ENCODE results near the gene ETS1.

ETS1 gene

DNA sequence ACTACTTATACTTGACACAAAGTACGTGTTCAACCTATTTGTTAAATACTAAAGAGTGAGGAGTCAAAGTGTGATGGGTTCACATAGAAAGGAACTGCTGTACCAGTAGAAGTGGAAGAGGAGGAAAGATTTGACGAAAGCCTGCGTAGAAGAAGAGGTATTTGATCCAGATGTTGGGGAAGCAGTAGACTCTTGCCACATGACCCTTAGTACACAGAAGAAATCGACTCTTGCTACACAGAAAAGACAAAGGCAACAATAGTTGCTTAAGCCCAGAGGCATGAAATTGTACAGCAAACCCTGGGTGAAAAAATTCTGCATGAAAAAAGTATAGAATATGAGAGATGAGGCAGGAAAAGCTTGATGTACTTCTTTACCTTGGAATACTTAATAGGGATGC, 152.9 kb downstream of the ETS1 start:
- no peak overlapping the region for H3K27ac ChIP-seq
- H3K27me3 ChIP-seq: no peaks in the 10 kb centered on the region
- H3K4me1 ChIP-seq: peaks cover 5% of the 10 kb centered on the region
- H4K20me1 ChIP-seq: no peaks in the 10 kb centered on the region
- no peak overlapping the region for H3K9ac ChIP-seq
- no peaks in the 10 kb centered on the region for H3K36me3 ChIP-seq
- H3K4me3 ChIP-seq: no peak overlapping the region
- no peaks in the 10 kb centered on the region for H3K9me3 ChIP-seq
- no peak for TF ChIP-seq Cebpa-rat (IDR thresholded peaks at IDR 0.05)
- no peak overlapping the region for H3K4me2 ChIP-seq

DNA sequence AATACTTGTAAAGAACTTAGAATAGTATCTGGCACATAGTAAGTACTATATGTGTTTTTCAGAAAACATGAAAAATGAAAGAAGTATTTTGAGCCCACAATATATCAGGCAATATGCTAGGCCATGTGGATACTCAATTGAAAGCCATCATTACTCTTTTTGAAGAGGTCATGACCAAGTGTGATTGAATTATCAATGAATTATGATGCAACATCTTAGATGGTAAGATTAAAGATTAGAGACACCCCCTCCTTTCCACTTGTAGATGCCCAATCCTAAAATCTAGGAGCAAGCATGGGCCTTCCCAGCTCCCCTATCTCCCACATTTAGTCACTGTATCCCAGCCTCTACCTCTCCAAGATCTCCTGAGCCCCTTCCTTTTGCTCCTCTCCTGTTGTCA, 154.4 kb downstream of the ETS1 start:
- H3K9ac ChIP-seq: no peak overlapping the region
- no peaks in the 10 kb centered on the region for H4K20me1 ChIP-seq
- no peak overlapping the region for H3K27ac ChIP-seq
- no peaks in the 10 kb centered on the region for H3K27me3 ChIP-seq
- no peak overlapping the region for H3K4me3 ChIP-seq
- H3K4me1 ChIP-seq: peaks cover 5% of the 10 kb centered on the region
- H3K36me3 ChIP-seq: no peaks in the 10 kb centered on the region
- no peak for TF ChIP-seq Cebpa-rat (IDR thresholded peaks at IDR 0.05)
- 0 out of 2 replicates have a peak, but pooled peaks cover 5% of the 10 kb centered on the region for H3K9me3 ChIP-seq
- H3K4me2 ChIP-seq: no peak overlapping the region

DNA sequence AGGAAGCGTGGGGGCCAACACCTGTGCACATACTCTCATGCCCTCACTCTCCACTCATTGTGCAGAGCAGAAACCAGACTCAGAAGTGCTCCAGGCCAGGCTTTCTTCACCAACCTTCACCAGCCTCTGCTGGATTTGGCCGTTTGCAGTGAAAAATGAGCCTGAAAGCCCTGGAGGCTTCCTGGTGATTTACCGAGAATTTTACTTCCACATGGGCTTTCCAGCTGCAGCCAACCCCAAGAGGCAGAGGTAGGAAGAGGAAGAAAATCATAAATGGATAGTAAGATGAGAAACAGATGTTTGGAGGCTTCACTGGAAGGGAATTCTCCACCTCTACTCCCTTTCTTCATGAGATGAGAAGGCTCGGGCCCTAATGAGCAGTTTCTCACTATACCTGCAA, 155.4 kb downstream of the ETS1 start:
- Histone ChIP-seq H3K36me3 (no peaks in the 10 kb centered on the region), H3K27ac (no peak overlapping the region), H3K4me1 (peaks cover under 1% of the 10 kb centered on the region), H4K20me1 (no peaks in the 10 kb centered on the region), H3K4me3 (no peak overlapping the region), H3K9ac (no peak overlapping the region), H3K9me3 (0 out of 2 replicates have a peak, but pooled peaks cover 5% of the 10 kb centered on the region), H3K4me2 (no peak overlapping the region), H3K27me3 (no peaks in the 10 kb centered on the region)
- no peak for TF ChIP-seq Cebpa-rat (IDR thresholded peaks at IDR 0.05)

DNA sequence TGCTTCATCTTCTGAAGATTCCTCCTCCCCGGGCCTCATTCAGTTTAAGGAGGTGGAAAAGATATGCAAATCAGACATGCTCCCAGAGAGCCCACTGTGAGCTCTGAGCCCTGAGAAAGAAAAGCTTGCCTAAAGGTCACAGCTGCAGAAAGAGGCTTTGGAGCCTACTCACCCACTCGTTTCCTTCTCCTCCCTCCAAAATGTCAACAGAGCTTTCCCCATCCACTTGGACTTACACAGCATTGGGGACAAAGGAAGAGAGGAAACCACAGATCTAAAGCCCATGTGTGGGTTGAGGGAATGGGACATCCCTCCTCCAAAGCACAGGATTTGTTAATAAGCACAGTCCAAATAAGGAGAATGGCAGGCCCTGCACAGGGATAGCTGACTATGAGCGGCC, 158.4 kb downstream of the ETS1 start:
- Histone ChIP-seq H4K20me1 (no peaks in the 10 kb centered on the region), H3K27ac (no peak overlapping the region), H3K9ac (no peak overlapping the region), H3K4me3 (no peak overlapping the region), H3K4me2 (no peak overlapping the region), H3K27me3 (no peaks in the 10 kb centered on the region), H3K36me3 (no peaks in the 10 kb centered on the region), H3K9me3 (0 out of 2 replicates have a peak, but pooled peaks cover 5% of the 10 kb centered on the region), H3K4me1 (peaks cover 6% of the 10 kb centered on the region; the same call in 1 of the 2 replicates)
- no peak for TF ChIP-seq Cebpa-rat (IDR thresholded peaks at IDR 0.05)

DNA sequence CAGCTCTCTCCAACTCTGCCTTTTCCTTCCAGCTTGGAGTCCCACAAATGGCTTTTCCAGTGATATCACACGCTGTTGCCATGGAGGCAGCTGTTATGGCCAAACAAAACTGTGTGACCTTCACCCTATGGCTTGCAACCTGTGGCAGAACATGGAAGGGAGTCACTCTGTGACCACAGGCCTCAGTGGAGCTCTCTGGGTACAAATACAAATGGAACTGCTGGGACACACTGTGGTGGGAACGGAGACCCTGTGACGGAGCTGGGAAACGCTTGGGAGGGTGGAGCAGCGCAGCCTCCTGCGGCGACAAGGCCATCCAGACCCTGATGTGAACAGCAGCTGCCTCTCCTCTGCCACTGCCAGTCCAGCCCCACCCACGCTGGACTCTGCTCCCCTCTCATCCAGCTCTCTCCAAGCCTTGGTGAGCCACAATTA, 162.5 kb downstream of the ETS1 start:
- H3K9me3 ChIP-seq: 0 out of 2 replicates have a peak, but pooled peaks cover 5% of the 10 kb centered on the region
- H3K27ac ChIP-seq: no peak overlapping the region
- H3K9ac ChIP-seq: no peak overlapping the region
- H3K4me2 ChIP-seq: peak overlapping the region; percentile 5; the same call in 1 of the 2 replicates
- TF ChIP-seq Cebpa-rat (IDR thresholded peaks at IDR 0.05): no peak
- no peaks in the 10 kb centered on the region for H3K36me3 ChIP-seq
- H4K20me1 ChIP-seq: no peaks in the 10 kb centered on the region
- H3K4me1 ChIP-seq: peaks cover 24% of the 10 kb centered on the region
- H3K27me3 ChIP-seq: no peaks in the 10 kb centered on the region
- H3K4me3 ChIP-seq: no peak overlapping the region

DNA sequence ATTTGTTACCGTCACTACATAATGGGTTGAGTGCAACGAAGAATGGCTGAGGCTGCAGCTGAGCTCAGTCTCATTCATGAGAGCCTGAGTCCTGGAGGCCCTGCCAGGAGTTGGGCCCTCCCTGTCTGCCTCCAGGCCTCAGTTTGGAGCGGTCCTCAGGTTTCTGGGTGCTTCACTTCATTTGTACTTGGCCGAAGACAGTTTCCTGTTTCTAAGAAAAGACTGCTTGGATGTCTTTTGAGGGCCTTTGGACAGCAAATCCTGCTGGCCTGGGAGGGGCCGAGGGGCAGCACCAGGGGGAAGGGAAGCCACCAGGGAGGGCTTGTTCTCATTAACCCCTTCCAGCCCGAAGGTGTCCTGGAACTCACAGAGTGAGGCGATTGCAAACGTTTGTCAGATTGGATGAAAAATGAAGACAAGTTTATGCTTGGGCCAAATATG, 163.1 kb downstream of the ETS1 start:
- TF ChIP-seq Cebpa-rat (IDR thresholded peaks at IDR 0.05): no peak
- 0 out of 2 replicates have a peak, but pooled peaks cover 5% of the 10 kb centered on the region for H3K9me3 ChIP-seq
- H3K9ac ChIP-seq: no peak overlapping the region
- H4K20me1 ChIP-seq: no peaks in the 10 kb centered on the region
- H3K4me1 ChIP-seq: peaks cover 24% of the 10 kb centered on the region
- no peak overlapping the region for H3K27ac ChIP-seq
- H3K4me3 ChIP-seq: no peak overlapping the region
- H3K4me2 ChIP-seq: peak overlapping the region; percentile 5; the same call in 1 of the 2 replicates
- no peaks in the 10 kb centered on the region for H3K27me3 ChIP-seq
- no peaks in the 10 kb centered on the region for H3K36me3 ChIP-seq

DNA sequence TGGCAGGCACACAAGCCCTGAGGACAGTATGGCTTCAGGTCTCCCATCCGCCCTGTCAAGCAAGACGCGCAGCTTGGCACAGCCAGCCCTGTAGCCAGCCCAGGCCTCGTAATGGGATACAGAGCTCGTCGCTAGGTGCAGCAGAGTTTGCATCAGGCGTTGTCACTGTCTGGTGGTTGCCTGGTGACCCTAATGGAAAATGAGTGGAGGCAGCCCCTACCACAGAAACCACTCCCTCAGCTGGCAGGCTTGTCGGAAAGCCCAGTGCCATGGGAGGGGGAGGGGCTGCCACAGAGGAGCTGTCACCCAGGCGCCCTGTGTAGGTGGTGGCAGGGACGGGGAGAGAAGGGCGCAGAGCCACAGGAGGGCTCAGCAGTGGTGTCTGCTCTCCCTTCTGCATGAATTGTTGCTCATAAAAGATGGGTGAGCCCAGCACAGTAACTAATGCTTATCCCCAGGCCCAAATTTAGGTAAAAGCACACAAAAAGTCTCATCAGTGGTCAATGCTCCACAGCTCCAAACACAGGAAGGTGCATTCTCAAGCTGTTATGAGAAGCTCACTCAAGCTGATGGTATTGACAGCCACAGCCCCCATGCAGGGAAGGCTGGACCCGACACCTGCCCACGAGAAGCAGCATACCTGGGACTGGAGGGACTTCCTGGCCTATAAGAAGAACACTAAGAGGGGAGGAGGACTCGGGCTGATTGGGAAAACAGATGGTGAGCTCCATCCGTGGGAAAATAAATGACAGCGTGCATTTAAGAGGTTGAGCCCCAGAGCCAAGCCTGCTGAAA, 164.6 kb downstream of the ETS1 start:
- H4K20me1 ChIP-seq: no peaks in the 10 kb centered on the region
- no peak overlapping the region for H3K27ac ChIP-seq
- no peak overlapping the region for H3K4me3 ChIP-seq
- no peak overlapping the region for H3K9ac ChIP-seq
- no peaks in the 10 kb centered on the region for H3K9me3 ChIP-seq
- H3K36me3 ChIP-seq: no peaks in the 10 kb centered on the region
- no peak for TF ChIP-seq Cebpa-rat (IDR thresholded peaks at IDR 0.05)
- no peaks in the 10 kb centered on the region for H3K27me3 ChIP-seq
- peak overlapping the region; percentile 49 for H3K4me2 ChIP-seq
- H3K4me1 ChIP-seq: peaks cover 24% of the 10 kb centered on the region

DNA sequence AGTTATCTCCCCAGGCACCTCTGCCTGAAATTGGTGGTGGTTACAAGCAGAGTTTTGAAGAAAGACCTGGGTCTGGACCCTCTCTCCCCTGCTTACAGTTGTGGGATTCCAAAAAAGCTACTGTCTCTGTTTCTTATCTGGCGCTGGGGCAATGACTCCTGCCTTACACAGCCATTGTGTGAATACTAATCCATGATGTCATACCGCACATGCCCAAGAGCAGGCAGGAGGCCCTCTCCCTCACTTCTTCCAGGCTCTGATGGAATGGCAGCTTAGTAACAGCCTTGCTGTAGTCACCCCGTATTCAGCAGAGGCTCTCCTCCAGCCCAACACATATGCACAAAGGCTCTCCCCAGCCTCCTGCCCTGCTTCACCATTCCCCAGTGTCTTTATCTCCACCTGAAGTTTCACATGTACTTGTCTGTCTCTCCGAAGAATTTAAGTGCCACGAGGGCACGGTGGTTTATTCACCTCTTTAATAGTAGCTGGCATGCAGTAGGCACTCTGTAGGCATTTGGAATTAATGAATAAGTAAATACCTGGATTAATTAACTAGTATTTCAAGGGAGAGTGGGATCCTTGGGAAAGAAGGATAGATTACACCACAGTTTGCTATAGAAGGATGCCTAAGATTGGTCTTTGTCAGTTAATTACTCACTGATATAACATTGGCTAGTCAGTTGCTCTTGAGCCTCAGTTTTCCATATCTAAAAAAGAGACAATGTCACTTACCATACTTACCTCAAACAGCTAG, 165.6 kb downstream of the ETS1 start:
- Histone ChIP-seq H3K4me2 (peak overlapping the region; percentile 49; the same call in 1 of the 2 replicates), H3K9ac (no peak overlapping the region), H3K36me3 (no peaks in the 10 kb centered on the region)

DNA sequence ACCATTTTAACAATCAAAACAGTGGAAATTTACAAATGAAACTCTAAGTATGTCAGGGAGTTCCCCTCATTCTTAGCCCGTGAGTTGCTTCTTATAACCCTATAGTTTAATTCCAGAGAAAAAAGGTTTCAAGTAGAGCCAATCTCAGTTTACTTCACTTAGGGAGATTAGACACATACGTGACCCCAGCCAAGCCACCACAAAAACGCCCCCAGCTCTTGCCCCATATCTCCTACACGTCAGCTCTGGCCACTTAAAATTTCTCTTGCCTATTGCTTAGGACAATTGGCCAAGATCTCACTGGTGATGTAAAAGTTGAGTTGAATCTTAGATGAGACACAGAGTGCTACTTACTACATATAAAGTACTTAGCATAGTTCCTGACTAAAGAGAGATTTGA, 166.4 kb downstream of the ETS1 start:
- H4K20me1 ChIP-seq: no peaks in the 10 kb centered on the region
- no peaks in the 10 kb centered on the region for H3K9me3 ChIP-seq
- no peaks in the 10 kb centered on the region for H3K36me3 ChIP-seq
- H3K27me3 ChIP-seq: no peaks in the 10 kb centered on the region
- H3K4me2 ChIP-seq: no peak overlapping the region
- no peak overlapping the region for H3K4me3 ChIP-seq
- no peak overlapping the region for H3K27ac ChIP-seq
- H3K9ac ChIP-seq: no peak overlapping the region
- peaks cover 24% of the 10 kb centered on the region for H3K4me1 ChIP-seq
- no peak for TF ChIP-seq Cebpa-rat (IDR thresholded peaks at IDR 0.05)

More for the DNA sequence above, 165.6 kb downstream of the ETS1 start:
- TF ChIP-seq Cebpa-rat (IDR thresholded peaks at IDR 0.05): no peak
- no peaks in the 10 kb centered on the region for H4K20me1 ChIP-seq
- no peak overlapping the region for H3K27ac ChIP-seq
- no peaks in the 10 kb centered on the region for H3K9me3 ChIP-seq
- peaks cover 24% of the 10 kb centered on the region for H3K4me1 ChIP-seq
- no peaks in the 10 kb centered on the region for H3K27me3 ChIP-seq
- H3K4me3 ChIP-seq: no peak overlapping the region

DNA sequence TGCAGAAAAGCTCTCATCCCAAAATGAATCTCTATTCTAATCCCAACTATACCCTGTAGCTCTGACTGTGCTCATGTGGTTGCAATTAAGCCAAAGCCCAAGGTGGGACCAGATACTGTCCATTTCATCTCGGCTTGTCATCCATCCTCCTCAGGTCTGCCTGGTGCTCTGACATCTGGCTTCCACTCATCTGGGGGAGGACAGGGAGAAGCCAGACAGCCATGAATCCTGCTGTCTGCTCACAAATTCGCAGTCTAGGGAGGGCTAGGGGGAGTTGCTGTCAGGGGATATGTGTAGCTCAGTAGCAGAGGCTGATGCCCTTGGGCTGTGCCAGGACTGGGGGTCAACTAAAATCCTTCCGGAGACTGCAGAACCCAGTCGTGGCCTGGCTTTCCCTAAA, 167.1 kb downstream of the ETS1 start:
- Histone ChIP-seq H3K36me3 (no peaks in the 10 kb centered on the region), H3K9me3 (no peaks in the 10 kb centered on the region), H3K4me1 (peaks cover 24% of the 10 kb centered on the region), H3K4me3 (no peak overlapping the region), H4K20me1 (no peaks in the 10 kb centered on the region), H3K27ac (no peak overlapping the region), H3K27me3 (no peaks in the 10 kb centered on the region), H3K9ac (no peak overlapping the region), H3K4me2 (no peak overlapping the region)
- no peak for TF ChIP-seq Cebpa-rat (IDR thresholded peaks at IDR 0.05)

All from BLaER1 (cell line).